ENCODE results near the gene CAMKK2.

- TF ChIP-seq POLR2A (IDR thresholded peaks at IDR 0.05) (no peak), CTCF (IDR thresholded peaks at IDR 0.05) (no peak)
Measured at GRCh38 chr12:121245031-121245430, 51.5 kb downstream of the CAMKK2 start.
